SHP77 (cell line): ENCODE measurements around the gene TTLL7.

ENCODE experiments used
- DNase-seq, 2 experiments: peaks; one replicate each; lab custom pipeline; 2025; lab: John Stamatoyannopoulos, UW

The TTLL7 gene

DNA sequence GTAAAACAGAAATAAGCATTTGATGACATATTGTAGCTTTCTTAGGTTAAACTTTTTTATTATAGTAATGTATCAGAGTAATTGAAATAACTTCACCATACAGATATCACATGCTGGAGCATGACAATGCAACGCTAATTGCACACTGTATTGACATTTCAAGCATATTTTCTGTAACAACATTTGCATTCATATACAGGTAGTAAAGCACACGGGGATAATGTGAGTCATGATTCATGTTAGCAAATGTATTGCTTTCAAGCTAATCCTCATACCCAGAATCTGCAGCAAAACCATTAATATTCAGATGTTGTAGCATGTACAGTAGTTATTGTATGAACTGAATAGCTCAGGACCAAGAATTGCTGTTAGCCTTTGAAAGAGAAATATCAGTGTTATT is 133.9 kb downstream of the TTLL7 start:
- no peak for DNase-seq

GRCh38 chr1:83860490-83861221 is 138.3 kb downstream of the TTLL7 start:
- DNase-seq: no peak

DNA sequence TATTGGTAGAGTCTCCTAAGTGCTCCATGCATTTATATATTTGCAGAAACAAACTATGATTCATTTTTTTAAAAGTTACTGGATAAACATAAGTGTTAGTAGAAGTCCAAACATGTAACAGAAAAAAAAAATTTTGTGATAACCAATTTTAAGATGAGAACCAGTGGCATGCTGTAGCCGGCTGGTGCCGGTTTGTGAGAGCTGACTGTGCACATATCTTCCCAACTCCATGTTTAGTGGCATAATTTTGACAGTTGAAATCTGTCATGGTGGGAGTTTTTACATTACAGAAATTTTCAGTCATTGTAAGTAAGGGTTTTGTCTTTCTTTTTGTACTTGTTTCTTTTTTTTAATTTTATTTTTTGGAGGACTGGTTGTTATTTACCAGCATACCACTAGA is 141.2 kb downstream of the TTLL7 start:
- DNase-seq: no peak

DNA sequence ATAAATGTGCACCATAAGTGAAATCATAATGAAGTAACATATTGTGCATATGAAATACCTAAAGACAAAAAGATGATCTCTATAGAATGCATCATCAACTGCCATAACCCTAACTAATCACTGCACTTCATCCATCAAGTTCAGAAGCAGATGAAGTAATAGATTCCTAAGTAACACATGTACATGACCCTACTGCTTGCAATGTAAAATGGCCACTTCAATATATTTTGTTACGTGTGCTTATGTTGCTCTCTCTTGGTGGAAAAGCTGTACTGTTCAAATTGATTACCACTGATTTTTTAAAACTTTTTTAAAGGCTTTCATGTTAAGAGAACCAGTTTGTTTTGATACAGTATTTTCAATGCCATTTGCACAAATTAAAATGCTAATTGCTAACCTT is 141.8 kb downstream of the TTLL7 start:
- no peak for DNase-seq

- no peak for DNase-seq
Measured at GRCh38 chr1:83856381-83856780, 142.6 kb downstream of the TTLL7 start.

DNA sequence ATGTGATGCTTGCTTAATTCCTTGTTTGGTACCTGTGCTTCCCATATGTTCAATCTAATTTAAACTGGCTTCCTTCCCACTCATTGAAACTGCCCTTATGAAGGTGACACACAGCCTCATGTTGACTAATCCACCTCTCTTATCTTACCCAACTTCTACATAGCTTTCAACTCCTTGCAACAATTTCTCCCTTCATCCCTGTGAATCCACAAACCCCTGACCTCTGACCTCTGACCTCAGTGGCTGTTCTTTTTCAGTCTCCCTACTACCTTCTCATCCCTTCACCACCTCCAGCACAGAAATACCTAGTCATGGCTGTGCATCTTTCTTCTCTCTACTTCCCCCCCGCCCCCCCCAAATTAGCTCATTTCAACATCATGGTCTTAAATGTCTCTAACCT is 144.5 kb downstream of the TTLL7 start:
- DNase-seq: no peak

DNA sequence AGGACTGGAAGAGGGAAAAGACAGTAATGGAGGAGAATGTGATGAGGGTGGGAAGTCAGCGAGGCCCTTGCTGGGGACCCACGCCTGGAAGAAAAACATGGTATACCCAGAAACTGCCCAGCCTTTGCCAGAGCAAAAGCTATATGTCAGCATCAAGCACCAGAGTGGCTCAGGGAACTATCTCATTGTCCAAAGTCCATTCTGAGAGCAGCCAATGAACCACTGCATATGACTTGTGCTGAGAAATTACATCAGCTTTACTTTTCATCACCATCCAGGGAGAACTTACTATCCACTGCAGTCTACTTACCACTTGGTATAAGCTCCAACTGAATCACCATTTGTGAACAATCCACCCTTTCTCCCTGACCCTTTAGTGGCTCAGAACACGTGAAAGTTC is 148.1 kb downstream of the TTLL7 start:
- DNase-seq: no peak

DNA sequence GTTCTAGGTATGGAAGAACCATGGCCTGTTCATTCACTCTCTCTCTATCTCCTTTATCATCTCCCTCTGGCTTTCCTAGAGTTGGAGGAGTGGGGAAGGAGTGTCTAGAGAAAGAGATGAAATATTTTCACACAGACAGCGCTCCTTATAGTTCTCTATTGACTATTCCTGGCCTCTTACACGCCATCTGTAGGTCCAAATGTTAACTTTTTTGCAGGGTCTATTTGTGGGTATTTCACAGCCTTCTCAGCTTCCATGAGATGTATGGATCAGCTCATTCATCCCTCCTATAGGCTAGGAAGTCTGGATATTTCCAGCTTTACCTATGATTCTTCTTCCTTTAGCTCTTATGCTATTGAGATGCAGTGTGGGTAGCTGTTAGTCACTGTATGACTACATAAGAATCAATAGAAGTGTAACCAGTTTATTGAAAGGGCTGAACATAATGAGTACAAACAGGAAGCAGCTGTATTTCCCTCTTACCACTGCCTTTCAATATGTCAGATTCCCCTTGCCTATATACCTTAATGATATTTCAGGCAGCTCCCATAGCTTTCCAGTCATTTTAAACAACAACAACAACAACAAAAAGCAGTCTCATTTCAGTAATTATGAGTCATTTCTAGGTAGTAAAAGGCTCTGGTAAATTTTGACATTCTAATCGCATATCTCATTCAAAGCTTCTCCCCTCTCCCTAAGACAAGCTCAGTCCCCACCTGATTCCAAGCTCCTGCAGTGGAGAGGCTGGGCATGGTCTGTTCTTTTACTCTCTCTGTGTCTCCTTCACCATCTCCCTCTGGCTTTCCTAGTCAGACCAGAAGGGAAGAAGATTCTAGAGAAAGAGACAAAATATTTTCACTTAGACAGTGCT is 149.5 kb downstream of the TTLL7 start:
- no peak for DNase-seq

GRCh38 chr1:83846138-83846537 is 152.8 kb downstream of the TTLL7 start:
- DNase-seq: no peak

DNA sequence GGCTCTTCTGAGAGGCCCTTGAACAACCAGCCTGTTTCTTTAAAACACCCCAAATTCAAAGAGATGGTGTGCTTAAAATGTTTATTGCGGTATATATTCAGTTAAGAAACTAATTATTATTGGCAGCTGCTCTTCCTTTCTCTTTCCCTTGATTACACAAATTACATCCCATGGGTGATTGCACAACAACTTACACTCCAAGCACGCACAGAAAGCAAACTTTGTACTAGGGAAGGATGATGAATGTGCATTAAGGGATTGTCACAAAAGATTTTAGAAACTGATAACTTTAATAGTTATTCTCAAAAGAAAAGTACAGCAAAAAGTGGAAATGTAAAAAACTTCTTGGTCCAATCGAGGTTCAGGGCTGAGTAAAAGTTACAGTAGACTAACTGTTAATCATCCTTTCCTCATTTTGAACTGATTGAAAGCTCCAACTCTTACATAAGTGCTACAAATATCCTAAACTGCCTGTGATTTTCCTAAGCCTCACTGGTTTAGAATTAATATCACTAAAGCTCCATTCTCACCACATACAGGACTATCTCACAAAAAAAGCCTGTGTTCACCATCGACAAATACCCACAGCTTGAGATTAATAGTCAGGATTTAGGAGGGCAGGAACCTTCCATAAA is 153.4 kb downstream of the TTLL7 start:
- DNase-seq: no peak

DNA sequence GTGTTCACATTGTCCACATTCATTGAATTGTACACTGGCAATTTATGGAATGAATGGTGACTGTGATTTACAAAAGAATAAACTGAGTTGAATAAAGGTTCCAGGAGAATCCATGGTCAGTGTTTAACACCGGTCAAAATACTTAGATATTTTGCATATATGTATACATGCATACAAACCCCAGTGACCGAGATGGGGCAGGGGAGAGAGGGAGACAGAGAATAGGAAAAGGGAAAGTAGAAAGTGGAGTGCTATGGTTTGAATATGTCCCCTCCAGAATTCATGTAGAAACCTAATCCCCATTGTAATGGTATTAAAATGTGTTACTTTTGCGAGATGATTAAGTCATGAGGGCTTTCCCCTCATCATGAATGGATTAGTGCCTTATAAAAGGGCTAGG is 154.4 kb downstream of the TTLL7 start:
- DNase-seq: no peak

- no peak for DNase-seq
Measured at GRCh38 chr1:83839566-83840173, 159.3 kb downstream of the TTLL7 start.

- no peak for DNase-seq
Measured at GRCh38 chr1:83838573-83838972, 160.4 kb downstream of the TTLL7 start.

DNA sequence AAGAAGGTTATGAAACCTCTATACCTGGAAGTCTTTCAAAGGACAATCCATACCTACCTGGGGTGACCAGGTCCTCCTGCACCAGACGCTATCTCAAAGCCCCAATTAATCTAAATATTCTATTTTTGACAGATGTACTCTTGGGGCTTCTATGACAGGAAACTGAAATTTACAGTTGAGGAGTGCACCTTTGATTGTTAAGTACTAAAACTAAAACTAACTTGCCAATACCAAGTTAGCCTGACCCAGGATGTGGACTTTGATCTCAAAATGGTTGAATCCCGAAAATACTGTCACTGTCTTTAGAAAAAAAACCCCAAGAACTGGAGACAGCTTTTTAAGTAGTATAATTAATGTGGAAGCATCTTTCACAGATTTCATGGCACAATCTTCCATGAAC is 162.4 kb downstream of the TTLL7 start:
- DNase-seq: no peak

DNA sequence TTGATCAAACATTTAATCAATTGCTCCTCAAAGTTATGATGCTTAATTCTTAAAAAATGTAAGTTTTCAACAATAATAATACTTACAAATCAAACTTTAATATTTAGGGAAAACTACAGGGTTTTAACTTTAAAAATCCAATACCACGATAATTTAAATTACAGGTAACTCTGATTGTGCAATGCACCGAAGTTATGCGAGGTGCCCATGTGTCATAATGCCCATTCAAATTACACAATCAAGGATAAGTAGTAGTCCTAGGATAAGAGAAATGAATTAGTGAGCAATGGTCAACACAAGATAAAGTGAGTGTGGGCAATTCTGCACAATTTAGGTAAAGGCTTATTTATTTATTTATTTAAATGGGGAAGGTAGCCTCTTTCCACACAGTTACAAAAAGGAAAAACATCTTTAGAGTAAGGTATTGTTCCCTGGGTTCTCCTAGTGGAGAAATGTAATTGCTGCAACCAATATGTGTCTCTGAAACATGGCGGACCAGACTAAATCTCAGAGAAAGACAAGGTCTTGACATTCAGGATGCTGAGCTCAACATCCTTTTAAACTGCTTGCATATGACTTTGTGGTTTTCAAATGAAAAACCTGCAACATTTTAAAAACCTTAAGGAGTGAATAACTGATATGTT is 164.2 kb downstream of the TTLL7 start:
- no peak for DNase-seq

- DNase-seq: no peak
Measured at GRCh38 chr1:83832194-83832593, 166.7 kb downstream of the TTLL7 start.

DNA sequence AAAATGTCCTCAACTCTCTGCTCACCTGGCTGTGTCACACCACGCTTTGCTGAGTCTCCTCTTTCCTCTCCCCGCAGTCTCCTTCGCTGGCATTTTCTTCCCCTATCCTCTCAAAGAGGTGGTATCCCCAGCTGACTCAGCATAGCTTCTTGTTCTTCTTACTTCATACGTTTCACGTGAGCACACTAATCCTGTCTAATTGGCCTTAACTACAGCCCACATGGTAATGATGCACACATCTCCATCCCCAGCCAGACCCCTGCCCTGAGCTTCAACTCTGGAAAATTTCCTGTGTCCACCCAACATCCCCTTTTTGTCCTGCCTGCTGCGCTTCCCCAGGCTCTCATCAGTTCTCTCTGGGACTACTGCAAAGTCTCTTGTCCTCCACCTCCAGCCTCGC is 169.8 kb downstream of the TTLL7 start:
- no peak for DNase-seq

DNA sequence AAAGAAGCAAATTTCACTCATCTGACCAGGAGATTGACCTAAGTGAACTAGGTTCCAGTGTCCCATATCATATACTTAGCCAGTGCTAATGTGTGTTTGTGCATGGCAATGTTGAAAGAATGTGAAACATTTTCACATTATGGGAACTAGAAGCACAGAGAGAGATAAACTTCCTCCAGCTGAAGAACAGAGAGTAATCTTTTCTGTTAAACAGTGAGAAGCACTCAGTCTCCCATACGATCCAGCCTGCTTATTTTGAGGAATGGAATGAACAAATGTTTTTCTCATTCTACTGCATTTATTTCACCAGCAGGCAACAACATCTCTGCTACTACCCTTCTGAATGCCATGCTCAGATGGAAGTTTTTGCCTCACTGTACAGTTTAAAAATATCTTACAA is 170.5 kb downstream of the TTLL7 start:
- no peak for DNase-seq

DNA sequence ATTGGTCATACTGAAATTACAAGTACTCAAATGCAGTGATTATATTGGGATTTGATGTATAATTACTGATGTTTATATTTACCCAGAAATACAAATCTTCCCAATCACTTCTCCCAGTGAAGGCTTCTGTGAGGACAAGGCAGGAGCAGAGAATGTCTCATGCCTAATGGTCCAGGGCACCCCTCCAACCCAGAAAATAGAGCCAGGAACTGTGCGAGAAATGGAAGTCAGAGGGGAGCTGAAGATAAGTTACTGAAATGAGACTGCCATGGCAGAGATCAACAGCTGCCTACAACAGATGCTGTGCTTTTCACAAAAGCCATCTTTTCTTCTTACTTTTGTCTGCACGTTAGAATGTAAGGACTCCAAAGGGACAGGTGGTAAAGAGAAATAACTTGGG is 171.2 kb downstream of the TTLL7 start:
- DNase-seq: no peak

GRCh38 chr1:83822208-83822607 is 176.7 kb downstream of the TTLL7 start:
- no peak for DNase-seq

- no peak for DNase-seq
Measured at GRCh38 chr1:83819436-83819835, 179.5 kb downstream of the TTLL7 start.

DNA sequence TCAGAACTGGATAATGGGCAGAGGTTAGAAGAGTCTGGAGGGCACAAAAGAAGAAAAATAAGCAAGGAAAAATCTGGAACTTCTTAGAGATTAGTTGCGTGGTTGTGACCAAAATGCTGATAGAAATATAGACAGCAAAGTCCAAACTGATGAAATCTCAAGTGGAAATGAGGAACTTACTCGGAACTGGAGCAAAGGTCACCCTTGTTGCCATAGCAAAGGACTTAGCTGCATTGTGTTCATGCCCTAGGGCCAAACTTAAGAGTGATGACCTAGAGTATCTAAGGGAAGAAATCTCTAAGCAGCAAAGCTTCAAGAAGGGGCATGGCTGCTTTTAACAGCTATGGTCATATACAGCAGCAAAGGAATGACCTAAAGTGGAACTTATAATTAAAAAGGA is 180.0 kb downstream of the TTLL7 start:
- no peak for DNase-seq
